Melanocyte of skin (primary cell): Measurements from ENCODE around the gene ABI3. TPM values are rescaled to one million over a fixed set of nuclear protein-coding genes. Genes with fewer than 3 reads are reported as not detected.

Experiments used
- total RNA-seq, 2 donors: library from RNA; depleted of rRNA; stranded (reverse); fragments of >200 nt; gene quantifications; 2 replicates each; pipeline ENCODE4 v1.2.3, GENCODE V29; 2012

Gene ABI3, protein sequence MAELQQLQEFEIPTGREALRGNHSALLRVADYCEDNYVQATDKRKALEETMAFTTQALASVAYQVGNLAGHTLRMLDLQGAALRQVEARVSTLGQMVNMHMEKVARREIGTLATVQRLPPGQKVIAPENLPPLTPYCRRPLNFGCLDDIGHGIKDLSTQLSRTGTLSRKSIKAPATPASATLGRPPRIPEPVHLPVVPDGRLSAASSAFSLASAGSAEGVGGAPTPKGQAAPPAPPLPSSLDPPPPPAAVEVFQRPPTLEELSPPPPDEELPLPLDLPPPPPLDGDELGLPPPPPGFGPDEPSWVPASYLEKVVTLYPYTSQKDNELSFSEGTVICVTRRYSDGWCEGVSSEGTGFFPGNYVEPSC
- total RNA-seq, result not detected

DNA sequence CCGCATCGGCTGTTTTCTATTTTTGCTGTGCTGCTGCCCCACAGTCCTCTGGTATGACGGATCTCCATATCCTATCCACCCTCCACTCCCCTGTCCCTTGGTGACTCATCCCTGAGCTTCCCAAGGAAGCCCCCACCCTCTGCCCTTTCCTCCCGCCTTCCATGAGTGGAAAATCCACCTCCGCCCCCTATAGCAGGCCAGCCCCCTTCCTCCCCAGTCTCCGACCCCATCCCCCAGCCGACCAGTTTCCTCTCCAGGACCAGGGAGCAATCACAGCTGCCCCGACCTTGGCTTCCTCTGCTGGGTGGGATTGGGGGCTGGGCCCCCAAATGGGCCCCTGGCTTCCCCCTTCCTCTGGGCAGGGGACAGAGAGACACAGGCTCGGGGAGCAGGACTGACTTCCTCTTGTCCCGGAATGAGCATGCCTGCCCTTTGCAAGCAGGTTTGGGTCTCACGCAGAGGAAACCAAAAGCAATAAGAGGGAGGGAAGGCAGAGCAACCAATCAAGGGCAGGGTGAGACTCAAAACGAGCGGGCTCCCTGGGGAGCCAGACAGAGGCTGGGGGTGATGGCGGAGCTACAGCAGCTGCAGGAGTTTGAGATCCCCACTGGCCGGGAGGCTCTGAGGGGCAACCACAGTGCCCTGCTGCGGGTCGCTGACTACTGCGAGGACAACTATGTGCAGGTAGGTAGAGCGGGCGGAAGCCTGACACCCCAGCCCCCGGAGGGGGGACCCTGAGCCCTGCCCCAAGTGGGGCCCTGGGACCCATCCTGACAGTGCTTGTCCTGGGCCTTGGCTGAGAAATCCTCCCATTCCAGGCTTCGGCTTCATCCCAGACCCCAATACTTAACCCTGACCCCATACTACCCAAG is at the start of gene ABI3, which contains the start of gene GNGT2:
Gene ABI3 (plus strand): TSS at position 550 of the 872 bp plus-strand sequence. CDS start 18 bp downstream, at position 568.
Gene GNGT2 (minus strand): TSS at position 417 of the 872 bp plus-strand sequence. CDS start 3,152 bp downstream, outside the sequence.

DNA sequence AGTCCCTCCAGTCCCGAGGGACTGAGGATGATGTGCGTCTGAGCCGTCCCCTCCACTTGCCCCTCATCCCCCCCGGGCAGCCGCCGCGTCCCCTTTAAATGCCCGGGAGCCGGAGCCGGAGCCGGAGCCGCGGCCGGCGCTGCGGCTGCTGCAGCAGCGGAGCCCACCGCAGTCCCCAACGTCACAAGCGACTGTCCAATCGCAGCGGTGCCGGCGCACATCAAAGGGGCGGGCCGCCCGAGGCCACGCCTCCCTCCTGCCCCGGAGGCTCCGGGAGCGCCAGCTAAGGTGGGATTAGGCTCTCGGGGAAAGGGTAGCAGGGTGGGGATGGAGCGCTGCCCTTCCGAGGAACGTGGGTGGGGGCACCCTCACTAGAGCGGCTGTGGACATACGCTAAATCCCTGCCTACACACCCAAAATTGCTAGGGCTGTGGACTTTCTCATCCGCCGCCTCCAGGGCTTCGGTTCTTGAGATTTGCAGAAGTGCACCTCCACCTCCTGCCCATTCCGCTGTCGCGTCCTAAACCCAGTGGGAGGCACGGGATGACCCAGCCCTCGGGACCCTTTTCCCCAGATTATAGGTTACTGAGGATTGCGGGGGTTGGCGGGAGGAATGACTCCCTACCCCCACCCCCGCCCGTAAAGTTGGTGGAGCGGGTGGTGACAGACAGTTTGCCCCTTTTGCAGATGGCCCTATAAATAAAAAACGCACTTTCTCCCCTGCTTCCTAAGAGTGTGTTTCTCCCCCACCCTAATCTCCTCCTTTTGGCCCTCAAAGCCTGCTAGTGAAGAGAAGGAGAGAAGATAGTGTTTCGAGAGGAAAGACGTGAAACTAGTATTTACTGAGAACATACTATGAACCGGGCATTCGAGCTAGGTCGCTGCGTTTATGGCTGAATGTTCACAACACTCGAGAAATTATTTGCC is 20.4 kb downstream of the ABI3 start, which contains the start of gene PHOSPHO1:
Gene PHOSPHO1 (minus strand): TSS at position 152 of the 927 bp plus-strand sequence. CDS start 4,096 bp downstream, outside the sequence.

Other genes starting within 250 kb of the ABI3 start
- gene GIP, start 242.1 kb upstream of the ABI3 start, total RNA-seq, result not detected
- not detected for gene IGF2BP1, start 213.3 kb upstream of the ABI3 start, total RNA-seq
- not detected for gene B4GALNT2, start 77.9 kb upstream of the ABI3 start, total RNA-seq
- gene GNGT2, start 133 bp upstream of the ABI3 start, total RNA-seq, result not detected
- gene PHOSPHO1, start 20.1 kb downstream of the ABI3 start, total RNA-seq, result under 1 TPM in 1 of 2 donors, not detected in 1; 0.34 TPM
- gene ZNF652, start 151.5 kb downstream of the ABI3 start, total RNA-seq, result 10 to 100 TPM; 18.9 to 19.3 TPM
- 100 to 1,000 TPM; 132 to 214 TPM for gene PHB1, start 204.2 kb downstream of the ABI3 start, total RNA-seq